AG09309 (cell line): ENCODE data around the gene APOA1.

Experiments
- DNase-seq: peaks from one replicate; pipeline ENCODE4 v3.0.0-alpha.2; 2010; ENCODE audit warnings: low read depth
- H3K4me3 ChIP-seq: 2 replicates; pipeline ENCODE4 v1.5.1; 2011; ENCODE audit warnings: mild to moderate bottlenecking, low read depth, low read length, moderate library complexity; ENCODE audit not compliant: control insufficient read depth
- CTCF ChIP-seq: IDR thresholded peaks from 2 replicates; pipeline ENCODE4 v1.5.1; 2011; ENCODE audit warnings: mild to moderate bottlenecking, low read depth, low read length, inconsistent platforms; ENCODE audit not compliant: insufficient read depth, control insufficient read depth; ENCODE audit errors: missing control alignments

APOA1 gene

GRCh38 chr11:116833491-116833815 is 4.0 kb downstream of the APOA1 start:
- DNase-seq = no peak
- H3K4me3 ChIP-seq = no peak overlapping the region
- no peak for TF ChIP-seq CTCF

- DNase-seq = no peak
- no peak for TF ChIP-seq CTCF
Observed at GRCh38 chr11:116832350-116833290, 4.8 kb downstream of the APOA1 start.

GRCh38 chr11:116831790-116832349 is 5.6 kb downstream of the APOA1 start:
- H3K4me3 ChIP-seq = no peak overlapping the region
- DNase-seq = no peak
- no peak for TF ChIP-seq CTCF

More at GRCh38 chr11:116832350-116833290, 4.8 kb downstream of the APOA1 start:
- no peak overlapping the region for H3K4me3 ChIP-seq

- no peak for TF ChIP-seq CTCF
- no peak for DNase-seq
- no peak overlapping the region for H3K4me3 ChIP-seq
Observed at GRCh38 chr11:116830184-116830912, 7.1 kb downstream of the APOA1 start.

GRCh38 chr11:116829525-116830183 is 7.8 kb downstream of the APOA1 start, which contains the start of gene APOC3:
Gene APOC3, plus strand, starts transcription at chr11:116829907. Its CDS starts 676 bp downstream, at chr11:116830583.
- DNase-seq = no peak
- TF ChIP-seq CTCF = no peak
- no peak within 1 kb of the TSS for H3K4me3 ChIP-seq

- no peak for TF ChIP-seq CTCF
- no peak overlapping the region for H3K4me3 ChIP-seq
- no peak for DNase-seq
Observed at GRCh38 chr11:116828632-116829524, 8.5 kb downstream of the APOA1 start.
